HepG2 (cell line): ENCODE data around the gene SHPK. TPM values are rescaled to one million over a fixed set of nuclear protein-coding genes. Genes with fewer than 3 reads are reported as not detected.

Source experiments
- ATF7-NPFF ChIP-seq: sonication (generic); formaldehyde crosslinking; IDR thresholded peaks from 2 replicates; pipeline ENCODE4 v1.8.1; 2023; ENCODE audit warnings: mild to moderate bottlenecking, low read depth, missing genetic modification reagents, moderate library complexity
- FOXP1 ChIP-seq, 2 experiments: fragments of 450-650 bp in 1 of 2; IDR thresholded peaks; 2 replicates each; pipeline ENCODE4 v1.6.1; 2017 to 2018; ENCODE audit warnings: antibody characterized with exemption in 1 of 2
- MYC ChIP-seq: sonication (generic); formaldehyde crosslinking; IDR thresholded peaks from 2 replicates; pipeline ENCODE4 v1.9.0; 2021; ENCODE audit warnings: missing genetic modification reagents, borderline replicate concordance
- NCOA5 ChIP-seq: sonication (generic); formaldehyde crosslinking; IDR thresholded peaks from 2 replicates; pipeline ENCODE4 v1.4.0; 2020; ENCODE audit warnings: missing genetic modification reagents
- RORA ChIP-seq: sonication (generic); formaldehyde crosslinking; IDR thresholded peaks from 2 replicates; pipeline ENCODE4 v1.5.0; 2020; ENCODE audit warnings: mild to moderate bottlenecking, missing genetic modification reagents, moderate library complexity
- SALL1 ChIP-seq: sonication (generic); formaldehyde crosslinking; IDR thresholded peaks from 2 replicates; pipeline ENCODE4 v1.8.0; 2022; ENCODE audit warnings: mild to moderate bottlenecking, missing genetic modification reagents
- ZNF180 ChIP-seq: sonication (generic); formaldehyde crosslinking; IDR thresholded peaks from 2 replicates; pipeline ENCODE4 v1.4.0; 2020; ENCODE audit warnings: low read depth, missing genetic modification reagents, borderline replicate concordance
- ZNF431 ChIP-seq: sonication (generic); formaldehyde crosslinking; IDR thresholded peaks from 2 replicates; pipeline ENCODE4 v1.9.0; 2022; ENCODE audit warnings: missing genetic modification reagents, low read depth, mild to moderate bottlenecking, borderline replicate concordance
- ZNF563 ChIP-seq: sonication (generic); formaldehyde crosslinking; IDR thresholded peaks from 2 replicates; pipeline ENCODE4 v1.8.0; 2022; ENCODE audit warnings: mild to moderate bottlenecking, moderate library complexity, missing genetic modification reagents
- ZNF619 ChIP-seq: sonication (generic); formaldehyde crosslinking; IDR thresholded peaks from 2 replicates; pipeline ENCODE4 v1.4.0; 2020; ENCODE audit warnings: mild to moderate bottlenecking, missing genetic modification reagents
- ZNF781 ChIP-seq: sonication (generic); formaldehyde crosslinking; IDR thresholded peaks from 2 replicates; pipeline ENCODE4 v1.5.1; 2020; ENCODE audit warnings: borderline replicate concordance, mild to moderate bottlenecking, missing genetic modification reagents; ENCODE audit errors: not compliant biosample characterization
- ZNF788 ChIP-seq: sonication (generic); formaldehyde crosslinking; IDR thresholded peaks from 2 replicates; pipeline ENCODE4 v1.5.0; 2020; ENCODE audit warnings: mild to moderate bottlenecking, missing genetic modification reagents, borderline replicate concordance
- polyA plus RNA-seq, 8 experiments: library from polyadenylated mRNA; depleted of rRNA in 3 of 8; stranded (reverse) in 7 of 8; unstranded in 1 of 8; fragments of >200 nt; fragmentation: Illumina TruSeq in 4 of 8; extraction: Trizol in 4 of 8; gene quantifications; 2 replicates each; pipeline versions ENCODE4 v1.2.1 to v1.2.3, GENCODE V29; 2011 to 2016; ENCODE audit warnings: low read depth in 4 of 8, missing spikeins in 1 of 8, mixed read lengths in 1 of 8; ENCODE audit not compliant: insufficient read depth in 1 of 8
- total RNA-seq, 5 experiments: library from RNA; depleted of rRNA; stranded (reverse); fragments of >200 nt; fragmentation: Illumina TruSeq; extraction: Trizol; gene quantifications; 2 replicates each; pipeline ENCODE4 v1.2.3, GENCODE V29; 2016; ENCODE audit warnings: low read depth in 1 of 5
- TF ChIP-seq, protein P1 (sequence below): sonication (generic); formaldehyde crosslinking; IDR thresholded peaks from 2 replicates; pipeline ENCODE4 v1.4.0; 2020; ENCODE audit warnings: missing genetic modification reagents, borderline replicate concordance
- TF ChIP-seq, protein P2 (sequence below): sonication (generic); formaldehyde crosslinking; IDR thresholded peaks from 2 replicates; pipeline ENCODE4 v1.8.1; 2022; ENCODE audit warnings: low read depth, mild to moderate bottlenecking, missing genetic modification reagents

SHPK gene
- total and polyA plus RNA-seq, 2 of the 13 experiments (the other 11 are each of a cell fraction or from before 2014, with no cell fraction given), result 16.2 to 30.9 TPM

DNA sequence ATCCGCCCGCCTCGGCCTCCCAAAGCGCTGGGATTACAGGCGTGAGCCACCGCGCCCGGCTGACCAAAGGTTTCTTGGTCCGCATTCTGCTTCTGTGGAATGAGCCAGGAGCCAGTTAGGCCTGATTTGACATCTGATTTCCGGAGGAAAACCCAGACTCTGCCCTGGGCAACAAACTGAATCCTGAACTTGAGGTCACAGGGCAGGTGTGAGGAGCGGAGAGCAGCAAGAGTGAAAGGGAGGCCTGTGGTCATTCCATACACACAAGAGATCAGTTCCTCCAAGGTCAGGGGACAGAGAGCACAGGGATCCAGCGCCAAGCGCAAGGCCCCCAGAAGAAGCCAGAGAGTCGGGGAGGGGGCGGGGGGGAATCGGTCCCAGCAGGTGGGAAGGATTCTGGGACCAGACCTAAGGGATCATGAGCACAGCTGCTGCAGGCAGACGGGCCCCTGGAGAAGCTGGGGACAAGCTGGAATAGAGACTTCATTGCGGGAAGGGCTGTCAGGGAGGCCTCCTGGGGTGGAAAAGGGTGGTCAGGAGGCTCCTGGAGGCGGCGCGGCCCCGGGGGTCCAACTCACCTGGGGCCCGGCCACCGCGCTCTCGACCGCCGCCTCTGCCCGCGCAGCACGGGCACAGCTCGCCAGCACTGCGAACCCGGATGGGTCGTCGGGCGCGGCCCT, 436 bp downstream of the SHPK start (continued):
- 0 out of 2 replicates have a peak, but pooled peaks have one; percentile 57 for TF ChIP-seq ZNF788
- TF ChIP-seq, protein P1, sequence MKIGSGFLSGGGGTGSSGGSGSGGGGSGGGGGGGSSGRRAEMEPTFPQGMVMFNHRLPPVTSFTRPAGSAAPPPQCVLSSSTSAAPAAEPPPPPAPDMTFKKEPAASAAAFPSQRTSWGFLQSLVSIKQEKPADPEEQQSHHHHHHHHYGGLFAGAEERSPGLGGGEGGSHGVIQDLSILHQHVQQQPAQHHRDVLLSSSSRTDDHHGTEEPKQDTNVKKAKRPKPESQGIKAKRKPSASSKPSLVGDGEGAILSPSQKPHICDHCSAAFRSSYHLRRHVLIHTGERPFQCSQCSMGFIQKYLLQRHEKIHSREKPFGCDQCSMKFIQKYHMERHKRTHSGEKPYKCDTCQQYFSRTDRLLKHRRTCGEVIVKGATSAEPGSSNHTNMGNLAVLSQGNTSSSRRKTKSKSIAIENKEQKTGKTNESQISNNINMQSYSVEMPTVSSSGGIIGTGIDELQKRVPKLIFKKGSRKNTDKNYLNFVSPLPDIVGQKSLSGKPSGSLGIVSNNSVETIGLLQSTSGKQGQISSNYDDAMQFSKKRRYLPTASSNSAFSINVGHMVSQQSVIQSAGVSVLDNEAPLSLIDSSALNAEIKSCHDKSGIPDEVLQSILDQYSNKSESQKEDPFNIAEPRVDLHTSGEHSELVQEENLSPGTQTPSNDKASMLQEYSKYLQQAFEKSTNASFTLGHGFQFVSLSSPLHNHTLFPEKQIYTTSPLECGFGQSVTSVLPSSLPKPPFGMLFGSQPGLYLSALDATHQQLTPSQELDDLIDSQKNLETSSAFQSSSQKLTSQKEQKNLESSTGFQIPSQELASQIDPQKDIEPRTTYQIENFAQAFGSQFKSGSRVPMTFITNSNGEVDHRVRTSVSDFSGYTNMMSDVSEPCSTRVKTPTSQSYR (CRISPR knock-in tag), result no peak
- TF ChIP-seq, protein P2, sequence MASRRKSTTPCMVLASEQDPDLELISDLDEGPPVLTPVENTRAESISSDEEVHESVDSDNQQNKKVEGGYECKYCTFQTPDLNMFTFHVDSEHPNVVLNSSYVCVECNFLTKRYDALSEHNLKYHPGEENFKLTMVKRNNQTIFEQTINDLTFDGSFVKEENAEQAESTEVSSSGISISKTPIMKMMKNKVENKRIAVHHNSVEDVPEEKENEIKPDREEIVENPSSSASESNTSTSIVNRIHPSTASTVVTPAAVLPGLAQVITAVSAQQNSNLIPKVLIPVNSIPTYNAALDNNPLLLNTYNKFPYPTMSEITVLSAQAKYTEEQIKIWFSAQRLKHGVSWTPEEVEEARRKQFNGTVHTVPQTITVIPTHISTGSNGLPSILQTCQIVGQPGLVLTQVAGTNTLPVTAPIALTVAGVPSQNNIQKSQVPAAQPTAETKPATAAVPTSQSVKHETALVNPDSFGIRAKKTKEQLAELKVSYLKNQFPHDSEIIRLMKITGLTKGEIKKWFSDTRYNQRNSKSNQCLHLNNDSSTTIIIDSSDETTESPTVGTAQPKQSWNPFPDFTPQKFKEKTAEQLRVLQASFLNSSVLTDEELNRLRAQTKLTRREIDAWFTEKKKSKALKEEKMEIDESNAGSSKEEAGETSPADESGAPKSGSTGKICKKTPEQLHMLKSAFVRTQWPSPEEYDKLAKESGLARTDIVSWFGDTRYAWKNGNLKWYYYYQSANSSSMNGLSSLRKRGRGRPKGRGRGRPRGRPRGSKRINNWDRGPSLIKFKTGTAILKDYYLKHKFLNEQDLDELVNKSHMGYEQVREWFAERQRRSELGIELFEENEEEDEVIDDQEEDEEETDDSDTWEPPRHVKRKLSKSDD (CRISPR knock-in tag), result no peak
- no peak for TF ChIP-seq FOXP1 (IDR thresholded peaks at IDR 0.05)
- no peak for TF ChIP-seq FOXP1 (CRISPR knock-in tag; IDR thresholded peaks at IDR 0.05)
- no peak for TF ChIP-seq ZNF431 (CRISPR knock-in tag)
- no peak for TF ChIP-seq MYC (CRISPR knock-in tag)
- no peak for TF ChIP-seq ZNF180 (CRISPR knock-in tag)
- TF ChIP-seq ZNF781 (CRISPR knock-in tag), result no peak
- no peak for TF ChIP-seq ZNF619 (CRISPR knock-in tag)
- no peak for TF ChIP-seq ATF7-NPFF (CRISPR knock-in tag)
- TF ChIP-seq ZNF563 (CRISPR knock-in tag), result 0 out of 2 replicates have a peak, but pooled peaks have one; percentile 4
- no peak for TF ChIP-seq NCOA5
- TF ChIP-seq RORA (CRISPR knock-in tag), result no peak
- TF ChIP-seq SALL1 (CRISPR knock-in tag), result peak; percentile 52; the same call in 1 of the 2 replicates
